Fibroblast of the conjunctiva (primary cell): ENCODE measurements around the gene ADAM19.

Experiments
- DNase-seq: peaks from one replicate; pipeline ENCODE4 v3.0.0-alpha.2; 2010; ENCODE audit warnings: low read depth

Gene ADAM19

GRCh38 chr5:157516626-157517325 is 58.8 kb downstream of the ADAM19 start:
- DNase-seq = peak; percentile 59

GRCh38 chr5:157516006-157516405 is 59.6 kb downstream of the ADAM19 start:
- DNase-seq = no peak

- DNase-seq = no peak
These were observed 60.6 kb downstream of the ADAM19 start for GRCh38 chr5:157514974-157515373.

DNA sequence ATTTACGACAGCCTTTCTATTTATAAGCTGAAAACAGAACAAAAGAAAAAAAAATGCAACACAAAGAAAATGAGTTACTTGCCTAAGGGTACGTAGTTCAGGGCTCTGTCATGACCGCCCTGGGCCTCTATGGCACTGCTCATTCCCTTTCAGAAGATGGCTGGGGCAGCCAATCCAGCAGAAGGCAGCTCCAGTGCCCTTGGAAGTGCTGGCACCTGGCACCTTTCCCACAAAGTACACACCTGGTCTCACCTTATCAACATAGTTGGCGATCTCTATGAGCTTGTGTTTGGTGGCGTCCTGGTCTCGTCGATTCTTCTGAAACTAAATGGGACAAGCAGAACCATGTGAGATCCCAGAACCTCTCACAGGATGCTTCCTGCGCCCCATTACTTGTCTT is 62.4 kb downstream of the ADAM19 start:
- DNase-seq = no peak

DNA sequence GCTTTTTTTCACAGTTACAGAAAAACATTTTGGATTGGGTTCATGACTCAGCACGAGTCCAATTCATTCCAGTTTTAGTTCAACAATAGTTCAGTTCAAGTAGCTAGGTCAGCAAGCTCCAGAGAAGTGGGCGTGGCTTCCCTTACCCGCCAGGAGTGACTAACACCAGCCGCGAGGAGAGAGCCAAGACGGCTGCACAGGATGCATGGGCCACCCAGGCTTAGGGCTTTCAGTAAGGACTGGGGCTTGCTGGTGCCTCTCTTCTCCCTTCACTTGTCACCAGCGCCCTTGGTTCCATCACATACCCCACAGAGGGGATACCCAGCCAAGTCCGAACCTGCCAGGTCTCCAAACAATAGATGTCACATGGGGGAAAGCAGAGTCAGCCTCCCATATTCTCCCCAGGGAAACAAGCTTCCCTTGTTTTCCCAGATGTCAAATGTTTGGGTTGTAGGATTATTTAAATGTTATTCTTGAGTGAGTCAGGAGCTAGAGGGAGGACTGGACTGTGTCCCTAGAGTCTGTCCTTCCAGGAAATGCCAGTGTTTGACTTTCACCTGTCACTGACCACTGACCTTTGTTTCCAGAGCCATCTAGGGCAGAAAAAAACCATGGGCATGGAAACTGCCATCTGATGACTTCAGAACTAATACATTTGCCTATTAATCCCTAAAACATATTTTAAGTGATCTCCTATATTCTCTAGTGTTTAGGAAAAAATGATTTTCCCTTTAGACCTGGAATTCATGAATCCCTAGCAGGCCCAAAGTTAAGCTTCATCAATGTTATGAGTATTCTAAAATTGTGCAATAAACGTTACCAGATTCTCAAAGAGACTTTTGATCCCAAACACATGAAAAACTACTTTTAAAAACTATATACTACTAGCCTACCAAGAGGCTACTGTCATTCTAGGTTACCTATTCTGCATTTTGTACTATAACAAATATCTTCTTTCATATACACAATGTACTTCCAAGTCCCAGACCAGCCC is 63.6 kb downstream of the ADAM19 start:
- peak; percentile 96 for DNase-seq

- no peak for DNase-seq
These were observed 64.9 kb downstream of the ADAM19 start for GRCh38 chr5:157510682-157511081.

- no peak for DNase-seq
These were observed 66.0 kb downstream of the ADAM19 start for GRCh38 chr5:157509587-157509986.

- DNase-seq = no peak
These were observed 66.5 kb downstream of the ADAM19 start for GRCh38 chr5:157509093-157509492.

DNA sequence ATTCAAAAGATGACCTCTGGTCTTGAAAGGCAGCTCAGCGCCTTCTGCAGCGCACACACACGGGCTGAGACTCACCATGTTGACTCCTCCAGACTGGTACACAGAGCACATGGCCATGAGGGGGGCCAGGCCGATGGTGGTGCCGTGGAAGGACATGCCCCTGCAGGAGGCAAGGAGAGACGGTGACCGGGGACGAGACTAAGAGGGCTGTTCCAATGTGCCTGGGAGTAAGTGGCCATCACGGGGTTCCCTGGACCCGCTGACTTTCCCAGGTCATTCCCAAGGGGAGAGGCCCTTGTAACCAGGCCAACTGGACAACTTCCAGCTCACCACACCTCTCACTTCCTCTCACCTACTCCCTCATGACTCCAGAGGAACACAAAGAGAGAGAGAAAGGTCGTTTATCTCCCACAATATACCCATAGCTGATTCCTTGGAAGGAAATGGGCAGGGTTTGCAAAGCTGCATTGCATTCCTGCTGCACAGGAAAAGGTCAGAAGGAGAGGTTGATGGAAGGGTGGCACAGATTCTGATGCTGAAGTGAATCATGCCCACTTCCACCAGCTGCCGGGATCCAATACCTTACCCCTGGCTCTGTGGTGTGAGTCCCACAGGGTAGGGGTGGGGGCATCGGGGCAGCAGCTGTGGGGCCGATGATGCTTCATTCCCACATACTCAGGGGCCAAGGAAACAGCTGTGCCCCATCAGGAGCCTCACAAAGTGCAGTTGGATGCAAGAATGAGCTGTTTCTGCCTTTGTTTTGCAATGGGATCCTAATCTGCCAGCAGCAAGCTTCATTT is 68.4 kb downstream of the ADAM19 start:
- no peak for DNase-seq

DNA sequence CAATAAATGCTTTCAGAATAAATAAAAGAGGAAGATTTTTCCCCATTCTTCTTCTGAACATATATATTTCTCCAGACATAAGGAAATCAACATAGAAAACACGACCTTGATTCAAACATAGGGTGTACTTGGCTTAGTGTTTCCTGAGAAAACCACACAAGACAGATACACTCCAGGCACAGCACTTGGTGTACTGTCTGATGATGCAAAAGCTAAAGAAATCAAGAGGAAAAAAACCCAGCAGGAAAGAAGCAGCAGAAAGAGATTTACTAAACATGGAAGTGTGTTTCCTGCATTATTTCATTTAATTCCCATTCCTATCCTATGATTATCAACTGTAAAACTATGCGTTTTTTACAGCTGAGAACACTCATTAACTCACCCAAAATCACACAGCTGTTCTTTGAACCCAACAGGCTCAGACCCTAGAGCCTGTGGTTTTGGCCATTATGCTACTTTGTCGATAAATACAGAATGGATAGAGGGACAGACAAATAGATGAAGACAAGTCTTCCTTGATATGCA is 69.4 kb downstream of the ADAM19 start:
- DNase-seq = no peak

- no peak for DNase-seq
These were observed 70.1 kb downstream of the ADAM19 start for GRCh38 chr5:157505496-157505895.

GRCh38 chr5:157504053-157504452 is 71.5 kb downstream of the ADAM19 start:
- no peak for DNase-seq

- no peak for DNase-seq
These were observed 73.4 kb downstream of the ADAM19 start for GRCh38 chr5:157502143-157502647.

DNA sequence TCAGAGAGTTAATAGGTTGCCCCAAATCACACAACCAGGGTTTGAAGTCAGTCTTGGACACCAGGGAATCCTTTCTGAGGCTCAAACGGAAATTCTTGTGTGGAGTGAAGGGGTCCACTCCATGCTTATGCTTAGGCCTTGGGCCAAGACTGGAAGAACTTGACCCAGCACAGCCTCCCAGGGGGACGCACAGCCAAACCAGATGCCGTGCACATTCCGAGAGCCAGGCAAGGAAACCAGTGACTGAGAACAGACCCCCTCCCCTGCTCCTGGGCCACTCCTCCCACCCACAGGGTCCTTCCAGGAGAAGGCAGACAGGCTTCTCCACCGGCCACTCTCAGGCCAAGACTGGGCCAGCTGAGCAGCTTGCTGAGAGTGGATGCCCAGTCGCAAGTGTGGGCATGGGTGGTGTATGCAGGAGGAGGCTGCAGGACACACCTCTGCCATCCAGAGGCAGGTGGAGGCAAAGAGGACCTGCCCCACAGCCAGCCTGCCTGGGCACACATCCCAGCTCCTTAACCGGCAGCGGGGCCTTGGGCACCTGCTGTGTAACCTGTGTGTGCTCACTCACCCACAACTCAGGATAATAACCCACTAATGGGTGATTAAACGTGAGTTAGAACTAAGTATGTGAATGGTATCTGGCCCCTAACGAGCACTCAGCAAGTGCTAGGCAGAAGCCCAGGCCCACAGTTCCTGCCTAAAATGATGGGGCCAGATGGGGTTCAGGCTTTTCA is 77.5 kb downstream of the ADAM19 start:
- no peak for DNase-seq

- no peak for DNase-seq
These were observed 78.7 kb downstream of the ADAM19 start for GRCh38 chr5:157496864-157497263.

GRCh38 chr5:157494178-157494832 is 81.3 kb downstream of the ADAM19 start:
- no peak for DNase-seq

DNA sequence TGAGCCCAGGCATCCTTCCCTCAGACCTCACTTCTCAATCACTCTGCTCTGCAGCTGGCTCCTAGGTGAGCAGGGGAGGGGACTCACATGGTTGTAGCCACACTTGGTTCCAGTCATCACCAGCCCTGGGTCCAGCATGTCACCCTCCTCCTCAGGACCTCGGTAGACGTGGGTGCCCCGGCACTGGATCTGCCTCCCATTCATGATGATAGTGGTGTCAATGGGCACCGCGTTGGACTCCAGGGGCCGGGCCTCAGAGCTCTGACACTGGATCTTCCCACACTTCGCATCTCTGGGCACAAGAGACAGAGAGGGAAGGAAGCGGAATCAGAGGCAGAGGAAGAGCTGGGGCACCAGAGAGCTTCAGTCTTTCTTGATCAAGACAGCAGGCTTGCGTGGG is 82.7 kb downstream of the ADAM19 start:
- no peak for DNase-seq

DNA sequence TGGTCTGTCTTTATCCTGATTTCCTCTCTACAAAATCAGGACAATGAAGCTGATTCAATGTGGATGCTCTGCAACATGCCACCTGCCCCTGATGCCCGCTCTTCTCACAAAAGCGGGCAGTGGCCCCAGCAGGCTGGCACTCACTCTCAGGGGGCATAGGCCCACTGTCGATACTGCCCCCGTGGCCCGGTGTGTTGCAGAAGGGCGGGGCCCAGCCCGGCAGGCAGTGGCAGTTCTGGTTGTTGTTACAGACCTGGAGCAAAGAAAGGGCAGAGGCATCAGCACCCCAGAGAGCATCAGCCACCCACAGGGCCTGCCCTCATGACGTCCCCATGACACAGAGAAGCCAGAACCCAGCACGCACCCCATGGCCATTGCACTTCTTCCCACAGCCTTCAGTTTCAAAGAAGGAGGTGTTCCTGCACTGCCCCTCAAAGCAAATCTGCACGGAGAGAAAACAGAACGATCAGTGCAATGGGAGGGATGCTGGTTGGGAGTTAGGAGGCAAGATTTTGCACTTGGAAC is 84.0 kb downstream of the ADAM19 start:
- DNase-seq = no peak

DNA sequence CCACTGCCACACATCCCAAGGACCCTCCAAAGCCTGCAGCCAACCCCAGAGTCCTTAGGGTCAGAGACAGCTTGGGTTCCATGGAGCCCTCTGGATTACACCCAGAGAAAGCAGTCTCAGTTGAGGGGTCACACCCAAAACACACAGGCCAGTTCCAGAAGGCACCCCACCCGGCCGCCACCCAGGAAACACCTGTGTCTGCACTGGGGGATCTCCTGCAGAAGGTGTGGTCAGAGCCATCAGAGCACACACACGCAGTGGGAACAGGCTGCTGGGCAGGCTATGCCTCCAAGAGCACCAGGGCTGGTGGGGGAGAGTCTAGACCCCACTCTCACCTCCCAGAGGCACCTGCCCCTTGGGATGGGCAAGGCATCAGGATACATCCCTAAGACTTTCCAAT is 88.2 kb downstream of the ADAM19 start:
- DNase-seq = no peak

DNA sequence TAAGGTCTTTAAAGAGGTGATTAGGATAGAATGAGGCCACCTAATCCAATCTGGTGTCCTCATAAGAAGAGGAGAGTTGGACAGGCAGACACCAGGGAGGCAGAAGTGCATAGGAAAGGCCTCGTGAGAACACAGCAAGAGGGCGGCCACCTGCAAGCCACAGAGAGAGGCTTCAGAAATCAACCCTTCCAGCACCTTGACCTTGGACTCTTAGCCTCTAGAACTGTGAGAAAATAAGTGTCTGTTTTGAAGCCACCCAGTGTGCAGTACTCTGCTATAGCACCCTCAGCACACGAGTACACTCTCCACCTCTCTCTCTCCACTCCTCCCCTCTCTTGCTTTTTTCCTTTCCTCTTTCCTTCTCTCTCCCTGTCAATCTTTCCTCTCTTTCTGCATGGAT is 88.7 kb downstream of the ADAM19 start:
- DNase-seq = no peak
